AG09309 (cell line): ENCODE measurements around the gene MBD3L2.

Experiments
- DNase-seq: peaks from one replicate; pipeline ENCODE4 v3.0.0-alpha.2; 2010; ENCODE audit warnings: low read depth
- H3K4me3 ChIP-seq: 2 replicates; pipeline ENCODE4 v1.5.1; 2011; ENCODE audit warnings: mild to moderate bottlenecking, low read depth, low read length, moderate library complexity; ENCODE audit not compliant: control insufficient read depth
- TF ChIP-seq, protein P1 (sequence below): IDR thresholded peaks from 2 replicates; pipeline ENCODE4 v1.5.1; 2011; ENCODE audit warnings: mild to moderate bottlenecking, low read depth, low read length, inconsistent platforms; ENCODE audit not compliant: insufficient read depth, control insufficient read depth; ENCODE audit errors: missing control alignments

The MBD3L2 gene

GRCh38 chr19:7069904-7070226 lies 20.7 kb downstream of the MBD3L2 start:
- H3K4me3 ChIP-seq: peak overlapping the region; percentile 100
- TF ChIP-seq, protein P1, sequence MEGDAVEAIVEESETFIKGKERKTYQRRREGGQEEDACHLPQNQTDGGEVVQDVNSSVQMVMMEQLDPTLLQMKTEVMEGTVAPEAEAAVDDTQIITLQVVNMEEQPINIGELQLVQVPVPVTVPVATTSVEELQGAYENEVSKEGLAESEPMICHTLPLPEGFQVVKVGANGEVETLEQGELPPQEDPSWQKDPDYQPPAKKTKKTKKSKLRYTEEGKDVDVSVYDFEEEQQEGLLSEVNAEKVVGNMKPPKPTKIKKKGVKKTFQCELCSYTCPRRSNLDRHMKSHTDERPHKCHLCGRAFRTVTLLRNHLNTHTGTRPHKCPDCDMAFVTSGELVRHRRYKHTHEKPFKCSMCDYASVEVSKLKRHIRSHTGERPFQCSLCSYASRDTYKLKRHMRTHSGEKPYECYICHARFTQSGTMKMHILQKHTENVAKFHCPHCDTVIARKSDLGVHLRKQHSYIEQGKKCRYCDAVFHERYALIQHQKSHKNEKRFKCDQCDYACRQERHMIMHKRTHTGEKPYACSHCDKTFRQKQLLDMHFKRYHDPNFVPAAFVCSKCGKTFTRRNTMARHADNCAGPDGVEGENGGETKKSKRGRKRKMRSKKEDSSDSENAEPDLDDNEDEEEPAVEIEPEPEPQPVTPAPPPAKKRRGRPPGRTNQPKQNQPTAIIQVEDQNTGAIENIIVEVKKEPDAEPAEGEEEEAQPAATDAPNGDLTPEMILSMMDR: no peak
- no peak for DNase-seq

DNA sequence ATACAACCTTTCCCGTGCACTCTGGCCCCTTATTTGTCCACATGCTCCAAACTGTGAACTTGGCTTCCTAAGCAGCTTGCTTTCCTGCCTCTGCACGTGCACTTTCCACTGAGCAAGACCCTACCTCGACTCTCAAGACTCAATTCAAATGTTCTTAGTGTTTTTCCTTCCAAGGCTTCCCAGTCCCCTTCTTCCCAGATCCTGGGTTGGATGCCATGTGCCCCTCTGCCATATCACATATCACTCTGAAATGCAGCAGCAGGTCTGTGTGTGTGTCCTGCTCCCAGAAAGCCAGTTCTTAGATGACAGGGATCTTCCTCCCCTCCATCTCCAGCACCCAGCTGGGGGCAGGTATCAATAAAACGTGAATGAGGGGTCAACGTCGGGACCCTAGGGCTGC lies 23.4 kb downstream of the MBD3L2 start:
- DNase-seq: no peak
- TF ChIP-seq, protein P1: no peak
- no peak overlapping the region for H3K4me3 ChIP-seq

DNA sequence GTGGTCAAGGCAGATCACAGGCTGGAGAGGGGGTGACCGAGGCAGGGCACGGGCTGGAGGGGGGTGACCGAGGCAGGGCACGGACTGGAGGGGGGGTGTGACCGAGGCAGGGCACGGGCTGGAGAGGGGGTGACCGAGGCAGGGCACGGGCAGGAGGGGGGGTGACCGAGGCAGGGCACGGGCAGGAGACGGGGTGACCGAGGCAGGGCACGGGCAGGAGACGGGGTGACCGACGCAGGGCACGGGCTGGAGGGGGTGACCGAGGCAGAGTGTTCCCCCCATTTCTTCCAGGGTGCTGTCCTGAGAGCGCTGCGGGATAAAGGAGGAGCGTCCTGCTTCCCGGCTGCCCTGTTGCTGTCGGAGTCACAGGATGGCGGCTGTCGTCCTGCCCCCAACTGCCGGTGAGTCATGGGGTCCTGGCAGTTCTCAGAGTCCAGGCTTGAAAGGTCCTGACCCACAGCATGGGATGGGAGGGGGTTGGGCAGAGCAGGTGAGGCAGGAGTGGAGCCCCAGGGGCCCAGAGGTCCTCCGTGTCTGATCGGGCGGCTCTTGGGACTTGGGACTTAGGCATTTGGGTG lies 25.7 kb downstream of the MBD3L2 start:
- H3K4me3 ChIP-seq: no peak overlapping the region
- TF ChIP-seq, protein P1: no peak
- DNase-seq: no peak

DNA sequence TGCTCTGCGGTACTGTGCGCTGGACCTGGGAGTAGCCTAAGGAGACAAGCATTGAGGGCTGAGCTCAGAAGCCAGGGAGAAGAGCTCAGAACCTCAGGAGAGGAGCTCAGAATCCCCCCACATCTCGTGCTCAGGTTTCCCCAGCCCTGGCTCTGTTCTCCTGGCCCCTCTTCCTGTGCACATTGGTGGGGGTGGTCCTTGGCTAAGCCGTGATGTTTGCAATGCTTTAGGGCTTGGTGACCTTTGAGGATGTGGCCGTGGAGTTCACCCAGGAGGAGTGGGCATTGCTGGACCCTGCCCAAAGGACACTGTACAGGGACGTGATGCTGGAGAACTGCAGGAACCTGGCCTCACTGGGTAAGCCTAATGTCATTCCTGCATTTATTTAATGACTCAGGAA lies 27.0 kb downstream of the MBD3L2 start:
- no peak for DNase-seq
- no peak overlapping the region for H3K4me3 ChIP-seq
- TF ChIP-seq, protein P1: no peak

GRCh38 chr19:7078008-7078407 lies 28.9 kb downstream of the MBD3L2 start:
- TF ChIP-seq, protein P1: no peak
- H3K4me3 ChIP-seq: no peak overlapping the region
- DNase-seq: no peak

- H3K4me3 ChIP-seq: no peak overlapping the region
- no peak for DNase-seq
These were observed 34.2 kb downstream of the MBD3L2 start for GRCh38 chr19:7083076-7083956.

More at GRCh38 chr19:7083076-7083956, 34.2 kb downstream of the MBD3L2 start:
- TF ChIP-seq, protein P1: no peak
